ENCODE results near the gene PPP6R3. TPM values are rescaled to one million over a fixed set of nuclear protein-coding genes. Genes with fewer than 3 reads are reported as not detected.

The PPP6R3 gene
- total and polyA plus RNA-seq, 2 of the 8 experiments (the other 6 are each of a cell fraction or from before 2014, with no cell fraction given): 44.6 to 150 TPM

- H3K27ac ChIP-seq (ENCODE audit: low read depth, low read length): no peak overlapping the region
- H3K79me2 ChIP-seq (ENCODE audit: control insufficient read depth in 1 of 2, insufficient read depth in 2 of 2, low read length in 2 of 2): no peaks in the 10 kb centered on the region
- H3K23ac ChIP-seq (ENCODE audit: insufficient read length): no peak overlapping the region
- H2BK20ac ChIP-seq (ENCODE audit: low read length): no peak overlapping the region
- H3K18ac ChIP-seq (ENCODE audit: extremely low read depth, low read length): no peak overlapping the region
- H4K5ac ChIP-seq (ENCODE audit: insufficient read length, low read depth, low read length): no peak overlapping the region
- H3K36me3 ChIP-seq (ENCODE audit: control insufficient read depth in 2 of 4, insufficient read depth in 4 of 4, low read length in 3 of 4): peaks cover 4 to 19% (median 6%) of the 10 kb centered on the region in 4 experiments; a peak in 7 of 8 replicates
- no peak overlapping the region; the same call in 1 of the 2 replicates for H4K8ac ChIP-seq (ENCODE audit: extremely low read depth, insufficient read depth, low read length)
- WGBS, 2 experiments (ENCODE audit: extremely low coverage in 1 of 2, insufficient coverage in 1 of 2, insufficient read length in 1 of 2, insufficient replicate concordance in 2 of 2, low coverage in 1 of 2, low lambda C conversion rate in 2 of 2, missing lambda C conversion rate in 1 of 2): 92% methylated on average over 18 of the region's 19 CpGs; no CpG with 5 or more reads in 1 of the 2 experiments
- no peak overlapping the region for H2AK5ac ChIP-seq (ENCODE audit: low read depth, low read length)
- no peak overlapping the region for H3K56ac ChIP-seq (replicated peaks; ENCODE audit: insufficient read length, low read depth, low read length)
- no peak overlapping the region for H2BK120ac ChIP-seq (replicated peaks; ENCODE audit: low read depth, low read length)
- no peak overlapping the region for H3K14ac ChIP-seq (ENCODE audit: insufficient read length)
- POLR2A ChIA-PET (ENCODE audit: partially characterized antibody): interaction anchor here (0.6 to 1.4 kb wide), 2 partner anchors 12 to 52 kb away, joined by 3 read pairs; no protein-coding TSS in a partner anchor
- peaks cover 0 to 3% of the 10 kb centered on the region in 2 experiments for H4K20me1 ChIP-seq (replicated peaks in 1 of 2; ENCODE audit: control insufficient read depth in 1 of 2, insufficient read depth in 2 of 2, low read length in 2 of 2)
- H2BK5ac ChIP-seq (ENCODE audit: low read depth, low read length): no peak overlapping the region
- DNase-seq (ENCODE audit: low read depth in 1 of 2, low spot score in 2 of 2): no peak
- CTCF ChIA-PET (ENCODE audit: partially characterized antibody): interaction anchor here (1.4 to 1.8 kb wide), 3 partner anchors 15 to 34 kb away, joined by 4 to 6 read pairs (median 5); no protein-coding TSS in a partner anchor
- H3K4me2 ChIP-seq (ENCODE audit: insufficient read depth in 1 of 2, low read depth in 2 of 2, low read length in 2 of 2): no peak overlapping the region
- H2AFZ ChIP-seq (ENCODE audit: low read length): no peak overlapping the region
- no peak overlapping the region for H2BK15ac ChIP-seq (ENCODE audit: low read length)
- peaks cover 2% of the 10 kb centered on the region; the same call in 1 of the 2 replicates for H3K23me2 ChIP-seq (ENCODE audit: low read depth, low read length)
- H4K91ac ChIP-seq (replicated peaks; ENCODE audit: insufficient read length, low read length): no peak overlapping the region
- H3K9ac ChIP-seq (replicated peaks in 1 of 4; ENCODE audit: extremely low read depth in 1 of 4, low read depth in 3 of 4, low read length in 3 of 4): no peak overlapping the region
- H2BK12ac ChIP-seq (ENCODE audit: low read depth, low read length): no peak overlapping the region
- no peak overlapping the region for H3K4me3 ChIP-seq (ENCODE audit: extremely low read depth in 1 of 4, insufficient read depth in 2 of 4, low read depth in 3 of 4, low read length in 4 of 4)
- H3K9me3 ChIP-seq (ENCODE audit: insufficient read depth in 2 of 2, low read depth in 1 of 2, low read length in 1 of 2): peaks cover 1 to 2% of the 10 kb centered on the region in 2 experiments; a peak in 3 of 4 replicates
- no peaks in the 10 kb centered on the region for H3K79me1 ChIP-seq (ENCODE audit: low read depth, low read length)
- H3K4ac ChIP-seq (replicated peaks; ENCODE audit: insufficient read length, low read depth, low read length): no peak overlapping the region
- no peaks in the 10 kb centered on the region for H3K27me3 ChIP-seq (replicated peaks in 1 of 4; ENCODE audit: control insufficient read depth in 3 of 4, extremely low read depth in 1 of 4, insufficient read depth in 3 of 4, low read length in 3 of 4)
- FAIRE-seq: no peak
- H3K4me1 ChIP-seq (replicated peaks in 1 of 4; ENCODE audit: control insufficient read depth in 3 of 4, insufficient read depth in 4 of 4, low read length in 3 of 4): no peaks in the 10 kb centered on the region
- TF ChIP-seq TAF1 (IDR thresholded peaks at IDR 0.05; ENCODE audit: low read depth, low read length) (no peak), RNF2 (IDR thresholded peaks at IDR 0.05; ENCODE audit: borderline replicate concordance, low read depth, low read length, missing control alignments, poor library complexity, severe bottlenecking) (no peak)
Measured at GRCh38 chr11:68424101-68424632, 36.4 kb upstream of the PPP6R3 start.
